Dermis microvascular lymphatic vessel endothelial cell (primary cell): ENCODE data around the gene SMARCD1. TPM values are rescaled to one million over a fixed set of nuclear protein-coding genes. Genes with fewer than 3 reads are reported as not detected.

Experiments used
- DNase-seq, 2 donors: peaks; one replicate each; pipeline versions ENCODE4 v3.0.0 to v3.0.0-alpha.2; 2010; ENCODE audit warnings: low read depth in 2 of 2
- total RNA-seq: library from RNA; depleted of rRNA; stranded (reverse); fragments of >200 nt; gene quantifications from 2 replicates; pipeline ENCODE4 v1.2.1, GENCODE V29; 2014

SMARCD1 gene
- total RNA-seq, 1 donor from 2014 or later, result 46.6 TPM

DNA sequence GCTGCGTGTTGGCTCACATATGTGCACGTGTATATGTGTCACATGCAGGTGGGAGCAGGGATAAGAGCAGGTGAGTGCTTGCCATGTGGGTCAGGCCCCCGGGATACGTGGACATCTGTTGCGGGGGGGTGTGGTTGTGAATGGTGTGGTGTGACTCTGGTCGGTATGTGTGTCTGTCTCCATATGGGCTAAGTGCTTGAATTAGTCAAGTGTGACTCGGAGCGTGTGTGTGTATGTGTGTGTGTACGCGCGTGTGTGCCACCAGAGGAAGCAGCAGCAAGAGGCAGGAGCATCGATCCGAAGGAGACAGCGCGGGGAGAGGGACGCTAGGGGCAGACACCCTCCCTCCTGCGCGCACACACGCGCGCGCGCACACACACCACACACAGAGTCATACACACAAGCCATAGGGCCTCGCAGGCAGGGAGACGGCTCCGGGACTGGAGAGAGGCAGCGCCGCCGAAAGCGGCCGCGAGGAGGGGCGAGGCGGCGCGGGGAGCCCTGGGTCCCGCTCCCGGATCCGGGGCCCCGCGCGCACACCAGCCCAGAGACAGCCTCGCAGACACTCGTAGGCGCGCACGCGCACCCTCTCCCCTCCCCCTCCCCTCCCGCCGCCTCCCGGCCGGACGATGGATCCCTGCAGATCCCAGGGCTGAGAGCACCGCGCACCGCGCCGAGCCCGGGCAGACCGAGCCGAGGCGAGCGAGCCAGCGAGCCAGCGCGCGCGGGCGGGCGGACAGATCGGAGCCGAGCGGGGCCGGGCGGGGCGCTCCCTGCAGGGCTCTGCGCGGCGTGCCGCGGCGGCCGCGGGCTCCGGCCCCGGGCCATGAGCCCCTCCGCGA, 27.9 kb upstream of the SMARCD1 start, which contains the start of gene ASIC1:
Gene ASIC1, plus strand, starts transcription at position 597 of the 842 bp plus-strand sequence. CDS start 1,171 bp downstream, outside the sequence.
- DNase-seq, result peak; percentile 16 to 68

DNA sequence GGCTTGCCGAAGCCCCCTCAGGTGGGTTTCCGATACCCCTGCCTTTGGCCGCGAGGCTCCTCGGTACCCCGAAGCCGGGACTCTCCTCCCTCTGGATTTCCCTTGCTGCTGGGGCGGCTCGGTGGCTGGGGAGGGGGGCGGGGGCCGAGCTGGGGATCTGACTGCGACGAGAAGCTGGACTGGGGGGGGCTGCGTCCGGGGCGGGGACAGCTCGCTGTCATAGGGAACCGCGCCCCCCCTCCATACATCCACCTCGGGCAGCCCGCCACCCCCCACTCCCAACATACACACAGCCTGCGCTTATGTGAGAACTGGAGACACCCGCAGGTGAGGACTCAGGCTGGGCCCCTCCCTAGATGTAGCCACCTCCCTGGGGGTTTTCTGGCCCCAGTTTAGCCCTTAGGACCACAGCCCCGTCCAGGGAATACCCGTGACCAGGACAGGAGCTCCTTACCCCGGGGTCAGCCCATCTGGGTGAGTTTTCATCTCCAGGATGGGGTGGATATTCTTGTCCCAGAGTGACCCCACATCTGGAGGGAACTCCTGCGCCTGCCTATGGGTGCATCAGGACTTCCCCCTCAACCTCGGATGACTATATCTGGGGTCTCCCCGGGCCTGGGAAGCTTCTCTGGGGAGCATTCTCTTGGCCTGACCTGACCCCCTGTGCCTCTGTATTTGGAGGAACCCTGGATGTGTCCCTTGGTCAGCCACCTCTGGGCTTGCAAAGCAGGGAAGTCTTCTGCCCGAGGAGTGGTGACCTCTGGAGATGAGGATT, 27.1 kb upstream of the SMARCD1 start:
- DNase-seq, result no peak

DNA sequence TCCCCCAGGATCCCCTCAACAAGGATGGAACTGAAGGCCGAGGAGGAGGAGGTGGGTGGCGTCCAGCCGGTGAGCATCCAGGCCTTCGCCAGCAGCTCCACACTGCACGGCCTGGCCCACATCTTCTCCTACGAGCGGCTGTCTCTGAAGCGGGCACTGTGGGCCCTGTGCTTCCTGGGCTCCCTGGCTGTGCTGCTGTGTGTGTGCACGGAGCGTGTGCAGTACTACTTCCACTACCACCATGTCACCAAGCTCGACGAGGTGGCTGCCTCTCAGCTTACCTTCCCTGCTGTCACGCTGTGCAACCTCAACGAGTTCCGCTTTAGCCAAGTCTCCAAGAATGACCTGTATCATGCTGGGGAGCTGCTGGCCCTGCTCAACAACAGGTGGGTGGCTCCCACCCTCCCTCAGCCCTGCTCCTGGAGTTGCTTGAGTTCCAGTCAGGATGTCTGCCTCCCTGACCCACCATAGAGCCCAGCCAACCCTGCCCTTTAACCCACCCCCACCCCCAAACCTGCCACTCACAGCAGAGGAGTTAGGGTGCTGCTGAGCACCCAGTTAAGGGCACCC, 26.3 kb upstream of the SMARCD1 start:
- no peak for DNase-seq

DNA sequence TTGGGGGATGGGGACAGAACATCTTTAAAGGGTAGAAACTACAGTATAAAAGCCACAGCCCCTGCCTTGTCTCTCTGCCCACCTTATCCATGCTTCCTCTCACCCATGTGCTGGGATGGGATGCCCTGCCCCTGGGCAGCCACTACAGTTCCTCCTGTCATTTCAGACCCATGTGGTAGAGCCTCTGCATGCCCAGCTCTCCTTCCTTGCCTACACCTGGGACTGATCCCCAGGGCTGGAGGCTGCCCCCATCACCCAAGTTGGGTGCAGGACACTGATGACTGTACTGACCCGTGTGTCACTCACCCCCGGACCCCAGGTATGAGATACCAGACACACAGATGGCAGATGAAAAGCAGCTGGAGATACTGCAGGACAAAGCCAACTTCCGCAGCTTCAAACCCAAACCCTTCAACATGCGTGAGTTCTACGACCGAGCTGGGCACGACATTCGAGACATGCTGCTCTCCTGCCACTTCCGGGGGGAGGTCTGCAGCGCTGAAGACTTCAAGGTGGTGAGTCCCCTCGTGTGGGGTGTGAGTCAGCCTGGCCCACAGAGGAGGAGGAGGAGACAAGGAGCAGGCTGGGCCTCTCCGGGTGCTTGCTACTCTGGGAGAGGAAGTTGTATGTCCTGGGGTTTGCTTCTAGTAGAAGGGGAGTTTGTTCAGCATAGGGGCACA, 25.6 kb upstream of the SMARCD1 start:
- no peak for DNase-seq

DNA sequence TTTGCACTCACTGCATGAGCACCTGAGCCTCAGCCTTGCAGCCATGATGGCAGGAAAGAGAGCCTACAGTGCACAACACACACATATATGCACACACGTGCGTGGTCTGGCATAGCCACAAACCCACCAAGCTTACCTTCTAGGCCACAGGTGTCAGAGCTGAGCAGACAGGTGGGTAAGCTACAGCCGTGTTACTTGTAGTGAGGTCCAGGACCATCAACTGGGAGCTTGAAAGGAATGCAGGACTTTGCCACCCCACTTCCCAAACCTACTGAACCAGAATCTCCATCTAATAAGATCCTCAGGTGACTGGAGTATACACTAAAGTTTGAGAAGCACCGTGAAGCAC, 25.0 kb upstream of the SMARCD1 start:
- no peak for DNase-seq

DNA sequence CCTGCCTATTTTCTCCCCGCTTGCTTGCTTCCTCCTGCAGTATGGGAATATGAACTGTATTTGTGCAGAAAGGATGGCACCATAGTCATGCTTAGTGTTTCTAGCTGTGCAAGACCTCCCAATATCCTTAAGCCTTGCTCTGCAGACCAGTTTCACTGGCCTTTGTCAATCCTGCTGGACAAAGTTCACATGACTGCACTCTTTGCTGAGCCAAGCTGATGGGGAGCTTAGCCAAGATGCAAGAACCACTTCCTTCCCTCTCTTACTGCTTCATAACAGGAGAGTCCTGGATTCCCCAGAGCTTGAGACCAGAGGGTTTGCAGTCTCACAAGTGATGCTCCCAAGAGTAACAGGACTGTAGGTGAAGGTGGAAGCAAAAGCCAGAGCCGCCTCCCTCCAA, 24.0 kb upstream of the SMARCD1 start:
- DNase-seq, result no peak

DNA sequence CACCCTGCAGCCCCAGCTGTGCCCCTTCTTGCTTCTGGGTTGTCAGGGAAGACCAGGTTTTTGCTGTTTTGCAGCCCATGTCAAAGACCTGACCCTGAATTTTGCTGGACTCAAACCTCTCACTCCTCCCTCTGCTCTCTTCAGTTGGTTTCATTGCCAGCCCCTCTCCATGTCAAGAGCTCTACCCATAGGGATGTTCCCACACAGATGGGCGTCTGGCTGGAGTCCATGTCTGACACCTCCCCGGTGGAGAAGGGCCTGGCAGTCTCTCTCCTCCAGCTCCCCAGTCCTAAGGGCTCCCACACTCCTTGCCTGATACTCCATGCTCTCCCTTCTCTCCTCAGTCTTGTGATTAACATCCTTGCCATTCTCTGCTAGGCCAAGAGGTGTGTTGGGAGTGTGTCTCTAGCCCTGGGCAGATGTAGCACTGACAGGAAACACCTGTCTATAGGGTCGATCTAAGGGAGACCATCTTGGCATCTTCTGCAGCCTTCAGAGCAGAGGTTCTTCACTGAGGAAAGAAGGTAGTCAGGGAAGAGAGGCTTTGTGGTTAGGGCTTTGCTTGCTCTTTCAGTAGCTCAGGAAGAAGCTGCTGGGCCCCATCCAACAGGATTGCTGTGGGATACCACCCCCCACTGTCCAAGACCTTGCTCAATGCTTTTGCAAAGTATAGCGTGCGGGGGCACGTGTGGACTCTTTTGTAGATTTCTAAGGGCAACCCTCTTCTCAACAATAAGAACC, 23.0 kb upstream of the SMARCD1 start:
- no peak for DNase-seq

DNA sequence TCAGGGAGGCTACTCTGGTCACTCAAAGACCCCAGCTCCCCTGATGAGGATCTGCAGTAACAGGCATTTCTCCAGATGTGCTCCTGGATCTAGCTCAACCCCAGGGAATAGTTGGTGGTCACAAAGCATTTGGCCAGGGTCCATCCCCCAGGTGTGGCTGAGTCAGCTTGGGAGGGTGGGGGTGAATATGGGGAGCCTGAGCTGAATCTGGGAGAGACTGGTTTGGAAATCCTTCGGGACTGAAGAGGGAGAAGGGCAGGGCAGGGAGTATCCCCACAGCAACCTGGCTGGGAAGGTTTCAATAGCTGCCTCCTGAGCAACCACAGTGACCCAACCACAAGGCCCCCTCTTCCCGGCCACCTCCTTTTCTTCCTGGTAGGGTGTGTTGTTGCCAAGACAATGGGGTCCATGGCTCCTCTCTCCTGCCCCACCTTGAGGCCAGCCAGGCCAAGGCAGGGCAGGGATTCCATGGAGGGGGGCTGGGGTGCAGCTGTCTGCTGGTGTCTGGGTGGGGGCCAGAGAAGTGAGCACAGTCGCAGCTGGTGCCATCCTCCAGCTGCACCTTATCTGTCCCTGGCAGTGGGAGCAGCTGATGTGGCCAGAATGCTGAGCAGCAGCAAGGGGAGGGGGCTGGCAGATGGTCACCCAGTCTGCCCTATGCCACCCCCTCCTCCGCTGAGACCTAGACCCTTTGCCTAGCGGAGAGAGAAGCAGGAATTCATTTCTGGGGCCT, 22.2 kb upstream of the SMARCD1 start:
- DNase-seq, result no peak

DNA sequence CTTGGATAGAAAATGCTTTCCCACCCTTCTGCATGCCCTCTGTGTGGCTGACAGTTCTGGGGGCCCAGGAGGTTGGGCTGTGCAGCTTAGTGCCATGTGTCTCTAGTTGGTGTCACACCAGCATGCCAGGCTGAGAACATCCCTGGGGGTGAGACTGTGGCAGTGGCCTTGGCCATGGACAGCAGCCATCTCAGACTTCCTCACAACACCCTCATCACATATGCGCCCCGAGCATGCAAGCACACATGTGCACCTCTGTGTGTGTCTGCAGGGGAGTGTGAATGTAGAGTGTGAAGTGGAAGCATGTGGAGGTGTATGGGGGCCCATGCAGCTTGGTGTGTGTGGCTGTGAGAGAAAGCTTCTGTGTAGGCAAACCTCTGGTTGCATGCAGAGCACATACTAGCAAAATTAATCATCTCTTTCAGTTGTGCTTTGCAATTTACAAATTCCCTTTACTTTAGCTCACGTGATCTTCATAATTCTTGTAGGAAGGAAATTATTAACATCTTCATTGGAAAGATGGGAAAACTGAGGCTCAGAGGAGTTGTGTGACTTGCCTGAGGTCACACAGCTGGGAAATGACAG, 19.3 kb upstream of the SMARCD1 start:
- DNase-seq, result no peak

DNA sequence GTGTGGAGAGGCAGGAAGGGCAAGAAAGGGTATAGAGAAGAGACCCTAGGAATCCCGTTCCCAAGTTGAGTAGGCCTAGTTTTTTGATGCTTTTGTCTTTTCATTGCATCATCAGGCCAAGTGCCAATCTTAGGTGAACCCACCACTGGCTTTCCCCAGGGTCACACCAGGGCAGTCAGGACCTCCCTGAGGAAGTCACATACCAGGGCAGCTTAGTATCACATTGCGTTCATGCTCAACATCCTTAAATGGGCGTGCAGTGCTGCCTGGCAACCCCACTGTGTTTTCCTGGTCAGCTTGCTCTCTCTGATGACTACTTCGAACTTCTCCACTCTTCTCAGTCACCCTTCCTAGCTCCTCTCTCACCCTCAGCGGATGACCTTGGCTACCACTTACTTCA, 18.7 kb upstream of the SMARCD1 start:
- no peak for DNase-seq

DNA sequence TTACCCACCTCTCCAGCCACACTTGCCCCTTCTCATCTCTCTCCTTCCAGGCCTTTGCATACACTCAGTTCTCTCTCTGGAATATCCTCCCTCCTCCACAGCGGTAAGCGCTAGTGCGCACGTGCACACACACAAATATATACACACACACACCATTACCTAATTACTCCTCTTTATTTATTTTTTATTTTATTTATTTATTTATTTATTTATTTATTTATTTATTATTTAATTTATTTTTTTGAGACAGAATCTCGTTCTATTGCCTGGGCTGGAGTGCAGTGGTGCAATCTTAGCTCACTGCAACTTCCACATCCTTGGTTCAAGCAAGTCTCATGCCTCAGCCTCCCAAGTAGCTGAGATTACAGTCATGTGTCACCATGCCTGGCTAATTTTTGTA, 16.1 kb upstream of the SMARCD1 start:
- DNase-seq, result no peak

DNA sequence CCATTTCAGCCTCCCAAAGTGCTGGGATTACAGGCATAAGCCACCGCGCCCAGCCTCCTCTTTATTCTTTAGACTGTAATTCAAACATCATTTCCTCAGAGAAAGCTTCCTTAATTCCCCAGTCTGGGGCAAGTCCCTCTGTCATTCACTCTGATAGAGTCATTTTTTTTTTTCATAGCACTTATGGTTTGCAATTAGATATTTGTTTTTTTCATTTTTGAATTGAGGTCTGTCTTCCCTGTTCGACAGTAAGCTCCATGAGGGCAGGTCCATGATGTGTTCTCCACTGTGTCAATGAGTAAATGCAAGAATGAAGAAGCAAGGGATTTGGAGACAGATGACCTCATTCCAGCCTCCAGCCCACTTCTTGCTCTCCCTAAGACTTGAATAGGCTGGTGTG, 15.6 kb upstream of the SMARCD1 start:
- DNase-seq, result no peak

DNA sequence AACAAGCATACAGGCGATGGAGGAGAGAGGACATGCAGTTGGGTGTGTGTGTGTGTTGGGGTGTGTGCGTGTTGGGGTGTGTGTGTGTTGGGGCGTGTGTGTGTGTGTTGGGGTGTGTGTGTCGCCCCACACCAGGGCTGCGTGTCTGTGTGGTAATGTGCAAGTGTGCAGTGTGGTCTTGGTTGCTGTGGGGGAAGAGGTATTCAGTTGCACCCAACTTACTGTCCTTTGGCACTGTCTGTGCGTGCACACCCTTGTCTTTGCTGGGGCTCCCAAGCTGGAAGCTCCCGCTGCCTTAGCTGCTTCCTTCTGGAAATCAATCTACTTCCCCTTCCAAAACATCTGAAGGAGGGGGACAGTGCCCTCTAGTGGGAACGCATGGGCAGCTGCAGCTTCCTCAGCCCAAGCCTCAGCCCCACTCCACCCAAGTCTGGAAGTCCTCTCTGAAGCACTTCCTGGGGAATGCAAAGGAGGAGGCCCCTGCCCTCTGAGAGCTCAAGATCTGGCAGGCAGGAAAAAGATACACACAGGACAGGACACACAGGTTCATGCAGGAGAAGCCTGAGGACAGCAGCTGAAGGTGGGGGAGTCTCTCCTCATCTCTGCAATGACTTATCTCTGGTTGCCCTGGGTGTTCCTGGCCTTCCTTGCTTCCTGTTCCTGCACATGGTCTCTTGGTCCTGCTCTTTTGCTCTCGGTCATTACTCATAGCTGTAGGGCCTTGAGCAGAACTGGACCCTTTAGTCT, 14.7 kb upstream of the SMARCD1 start:
- DNase-seq, result peak in 1 of 2 donors; percentile 72

DNA sequence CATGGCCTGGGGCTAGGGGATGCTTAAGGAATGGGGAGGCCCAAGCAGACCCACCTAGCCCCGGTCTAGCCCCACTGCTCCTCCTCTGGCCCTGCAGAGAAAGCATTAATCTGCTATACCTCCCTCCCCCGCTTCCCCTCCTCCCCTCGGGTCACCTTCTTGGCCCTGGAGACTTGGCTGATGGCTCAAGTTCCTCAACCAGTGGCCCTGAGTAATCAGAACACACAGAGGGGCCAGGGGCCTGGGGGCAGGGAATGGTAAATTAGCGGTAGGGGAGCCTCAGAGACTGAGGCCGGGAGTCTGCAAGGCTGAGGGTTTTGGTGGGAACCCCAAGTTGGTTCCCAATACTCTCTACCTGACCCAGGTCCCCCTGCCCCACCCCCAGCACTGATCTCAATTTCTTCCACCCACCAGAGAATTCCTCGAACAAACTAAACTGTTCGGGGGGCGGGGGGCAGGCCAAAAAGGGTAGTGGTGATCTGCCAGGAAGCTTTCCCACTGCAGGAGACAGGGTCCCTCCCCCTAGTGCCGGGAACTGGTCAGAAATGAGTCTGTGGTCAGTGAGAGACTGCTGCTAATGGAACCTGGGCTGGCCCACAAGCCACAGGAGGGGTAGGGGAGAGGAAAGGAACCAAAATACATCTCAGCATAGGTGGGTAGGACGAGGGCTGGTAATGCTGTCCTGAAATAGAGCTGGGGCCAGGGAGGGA, 12.8 kb upstream of the SMARCD1 start:
- DNase-seq, result no peak

DNA sequence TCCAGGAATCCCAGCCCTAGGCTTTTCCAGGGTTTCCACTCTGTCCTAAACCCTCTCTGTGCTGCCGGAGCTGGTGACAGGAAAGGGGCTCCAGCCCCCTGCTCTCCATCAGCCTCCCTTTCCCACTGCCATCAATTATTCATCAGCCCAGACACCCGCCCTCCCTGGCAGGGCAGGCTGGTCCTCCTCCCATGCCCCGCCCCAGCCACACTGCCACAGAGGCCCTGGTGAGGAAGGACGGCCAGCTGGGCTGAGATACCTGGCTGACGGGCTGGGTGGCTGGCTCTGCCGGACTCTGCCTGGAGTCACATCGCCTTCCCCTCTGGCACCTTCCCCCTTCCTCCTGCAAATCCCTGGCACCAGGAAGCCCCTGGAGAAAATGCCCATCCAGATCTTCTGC, 11.9 kb upstream of the SMARCD1 start:
- DNase-seq, result no peak

DNA sequence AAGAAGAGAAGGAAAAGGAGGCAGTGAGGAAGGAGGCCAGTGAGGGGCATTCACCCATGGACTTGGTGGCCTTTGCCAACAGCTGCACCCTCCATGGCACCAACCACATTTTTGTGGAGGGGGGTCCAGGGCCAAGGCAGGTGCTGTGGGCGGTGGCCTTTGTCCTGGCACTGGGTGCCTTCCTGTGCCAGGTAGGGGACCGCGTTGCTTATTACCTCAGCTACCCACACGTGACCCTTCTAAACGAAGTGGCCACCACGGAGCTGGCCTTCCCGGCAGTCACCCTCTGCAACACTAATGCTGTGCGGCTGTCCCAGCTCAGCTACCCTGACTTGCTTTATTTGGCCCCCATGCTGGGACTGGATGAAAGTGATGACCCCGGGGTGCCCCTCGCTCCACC, 11.4 kb upstream of the SMARCD1 start:
- DNase-seq, result no peak

DNA sequence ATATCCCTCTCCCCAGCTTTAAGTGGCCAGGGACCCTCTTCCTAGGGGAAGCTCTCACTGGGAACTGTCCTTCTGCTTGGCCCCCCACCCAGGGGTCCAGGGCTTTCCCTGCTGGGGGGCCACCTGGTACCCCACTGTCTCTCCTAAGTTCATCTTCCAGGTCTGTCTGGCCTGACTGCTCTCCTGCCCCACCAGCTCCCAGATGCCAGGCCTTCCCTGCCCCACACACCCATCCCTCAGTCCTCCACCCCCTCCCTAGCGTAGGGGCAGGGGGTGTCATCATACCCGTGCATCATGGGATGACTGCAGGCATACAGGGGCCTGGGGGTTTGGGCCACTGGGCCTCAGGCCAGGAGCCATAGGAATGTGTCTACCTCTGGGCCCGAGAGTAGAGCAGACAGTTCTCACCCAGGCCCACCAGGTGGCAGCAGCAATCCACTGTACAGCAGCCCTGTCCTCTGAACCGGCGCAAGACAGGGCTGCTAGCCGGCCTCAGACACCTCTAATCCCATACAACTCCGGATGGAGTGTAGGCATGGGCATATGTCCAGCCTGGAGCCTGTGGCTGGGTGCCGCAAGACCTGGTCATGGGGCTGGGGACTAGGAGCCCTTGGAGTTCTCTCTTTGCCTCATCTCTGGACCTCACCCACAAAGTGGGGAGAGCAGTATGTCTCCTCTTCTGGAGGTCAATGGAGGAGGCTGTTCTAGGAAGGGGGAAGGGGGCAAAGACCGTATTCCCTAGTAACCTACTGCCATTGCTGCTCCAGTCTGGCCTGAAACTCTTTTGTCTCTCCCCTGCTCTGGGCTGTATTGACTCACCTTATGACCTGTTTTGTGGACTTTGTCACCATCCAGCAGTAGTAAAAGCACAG, 10.0 kb upstream of the SMARCD1 start:
- peak; percentile 63 to 80 for DNase-seq

DNA sequence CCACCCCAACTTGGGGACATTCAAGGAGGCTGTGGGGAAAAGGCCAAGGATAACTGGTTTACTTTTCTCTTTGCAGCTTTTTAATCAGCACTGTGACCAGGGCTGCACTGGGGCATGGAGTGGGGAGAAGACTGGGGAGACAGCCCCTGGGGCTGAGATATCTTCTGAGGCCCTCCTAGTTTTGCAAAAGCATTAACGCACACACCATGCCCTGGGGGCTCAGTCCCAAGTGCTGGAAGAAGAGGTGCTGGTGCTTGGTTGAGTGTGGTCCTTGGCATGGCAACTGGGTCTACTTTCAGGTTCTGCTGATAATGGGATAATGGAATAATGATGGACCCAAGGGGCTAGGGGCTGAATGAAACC, 9.4 kb upstream of the SMARCD1 start:
- DNase-seq, result no peak
